Mesendoderm (in vitro differentiated cells): ENCODE data around the gene ACP6.
"Not testable (repeated sequence)": the region's sequence is repeated elsewhere in the genome, so short reads cannot be mapped to it uniquely, and the experiment has no call there.

Source experiments
- DNase-seq: peaks from one replicate; pipeline ENCODE4 v3.0.0; 2013
- H2AK5ac ChIP-seq: 2 replicates; pipeline ENCODE4 v1.6.1; 2013; ENCODE audit warnings: low read length, inconsistent platforms
- H2BK120ac ChIP-seq: 2 replicates; pipeline ENCODE4 v1.6.1; 2013; ENCODE audit warnings: low read depth, mild to moderate bottlenecking, low read length, moderate library complexity, mixed read lengths
- H2BK15ac ChIP-seq: replicated peaks from 2 replicates; pipeline ENCODE4 v1.6.1; 2013; ENCODE audit warnings: low read depth, mild to moderate bottlenecking, moderate library complexity
- H2BK5ac ChIP-seq: 2 replicates; pipeline ENCODE4 v1.6.1; 2013; ENCODE audit warnings: low read length, inconsistent platforms
- H3K18ac ChIP-seq: 2 replicates; pipeline ENCODE4 v1.6.1; 2013; ENCODE audit warnings: mild to moderate bottlenecking, low read length, mixed read lengths
- H3K23ac ChIP-seq: one replicate; pipeline ENCODE4 v1.6.1; 2013; ENCODE audit warnings: low read length
- H3K27ac ChIP-seq: 2 replicates; pipeline ENCODE4 v1.5.1; 2013; ENCODE audit warnings: low read depth, mild to moderate bottlenecking, inconsistent platforms, low read length, moderate library complexity
- H3K27me3 ChIP-seq: 2 replicates; pipeline ENCODE4 v1.6.1; 2013; ENCODE audit warnings: low read length, control low read depth, mild to moderate bottlenecking, inconsistent platforms; ENCODE audit not compliant: insufficient read depth, poor library complexity
- H3K36me3 ChIP-seq: 2 replicates; pipeline ENCODE4 v1.6.1; 2013; ENCODE audit warnings: low read length, inconsistent platforms; ENCODE audit not compliant: control insufficient read depth, insufficient read depth
- H3K4ac ChIP-seq: one replicate; pipeline ENCODE4 v1.6.1; 2013; ENCODE audit warnings: low read depth, mild to moderate bottlenecking, low read length, moderate library complexity
- H3K4me1 ChIP-seq: 2 replicates; pipeline ENCODE4 v1.6.1; 2013; ENCODE audit warnings: low read depth, low read length, inconsistent platforms; ENCODE audit not compliant: control insufficient read depth
- H3K4me2 ChIP-seq: 2 replicates; pipeline ENCODE4 v1.6.1; 2013; ENCODE audit warnings: low read length
- H3K4me3 ChIP-seq: 2 replicates; pipeline ENCODE4 v1.5.1; 2013; ENCODE audit warnings: mild to moderate bottlenecking, low read length
- H3K56ac ChIP-seq: one replicate; pipeline ENCODE4 v1.6.1; 2013; ENCODE audit warnings: low read length
- H3K79me1 ChIP-seq: 2 replicates; pipeline ENCODE4 v1.6.1; 2013; ENCODE audit warnings: low read length, inconsistent platforms
- H3K79me2 ChIP-seq: 2 replicates; pipeline ENCODE4 v1.6.1; 2013; ENCODE audit warnings: mild to moderate bottlenecking, low read length; ENCODE audit not compliant: control insufficient read depth, insufficient read depth
- H3K9ac ChIP-seq: 2 replicates; pipeline ENCODE4 v1.6.1; 2013; ENCODE audit warnings: low read length, inconsistent platforms
- H4K5ac ChIP-seq: one replicate; pipeline ENCODE4 v1.6.1; 2013; ENCODE audit warnings: low read length
- H4K8ac ChIP-seq: one replicate; pipeline ENCODE4 v1.6.1; 2013; ENCODE audit warnings: low read depth, mild to moderate bottlenecking, control low read depth, low read length, moderate library complexity
- WGBS: extraction: QIAGEN DNeasy Blood & Tissue Kit; methylation state at CpG from one replicate; pipeline ENCODE4 v1.1.7; 2013; ENCODE audit warnings: low lambda C conversion rate, missing lambda C conversion rate; ENCODE audit not compliant: insufficient coverage; ENCODE audit errors: extremely low coverage; 5-methylcytosine and 5-hydroxymethylcytosine counted together

Gene ACP6

DNA sequence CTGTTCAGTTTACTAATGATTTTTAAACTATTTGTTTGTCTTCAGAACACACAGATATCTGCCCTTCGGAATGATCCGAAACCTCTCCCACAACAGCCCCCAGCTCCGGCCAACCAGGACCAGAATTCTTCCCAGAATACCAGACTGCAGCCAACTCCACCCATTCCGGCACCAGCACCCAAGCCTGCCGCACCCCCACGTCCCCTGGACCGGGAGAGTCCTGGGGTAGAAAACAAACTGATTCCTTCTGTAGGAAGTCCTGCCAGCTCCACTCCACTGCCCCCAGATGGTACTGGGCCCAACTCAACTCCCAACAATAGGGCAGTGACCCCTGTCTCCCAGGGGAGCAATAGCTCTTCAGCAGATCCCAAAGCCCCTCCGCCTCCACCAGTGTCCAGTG, 51.6 kb downstream of the ACP6 start:
- Histone ChIP-seq H4K5ac (no peak overlapping the region), H3K27me3 (no peaks in the 10 kb centered on the region), H2AK5ac (no peak overlapping the region), H3K4me2 (no peak overlapping the region), H3K56ac (no peak overlapping the region), H3K4ac (no peak overlapping the region), H3K36me3 (peaks cover 18% of the 10 kb centered on the region), H2BK15ac (no peak overlapping the region), H2BK120ac (no peak overlapping the region), H4K8ac (no peak overlapping the region), H3K79me1 (no peaks in the 10 kb centered on the region), H3K9ac (no peak overlapping the region), H3K4me1 (no peaks in the 10 kb centered on the region), H3K4me3 (no peak overlapping the region), H3K18ac (no peak overlapping the region), H3K79me2 (no peaks in the 10 kb centered on the region), H3K27ac (no peak overlapping the region), H2BK5ac (no peak overlapping the region), H3K23ac (no peak overlapping the region)
- no peak for DNase-seq
- no CpG with 5 or more reads among the region's 8 CpGs for WGBS

DNA sequence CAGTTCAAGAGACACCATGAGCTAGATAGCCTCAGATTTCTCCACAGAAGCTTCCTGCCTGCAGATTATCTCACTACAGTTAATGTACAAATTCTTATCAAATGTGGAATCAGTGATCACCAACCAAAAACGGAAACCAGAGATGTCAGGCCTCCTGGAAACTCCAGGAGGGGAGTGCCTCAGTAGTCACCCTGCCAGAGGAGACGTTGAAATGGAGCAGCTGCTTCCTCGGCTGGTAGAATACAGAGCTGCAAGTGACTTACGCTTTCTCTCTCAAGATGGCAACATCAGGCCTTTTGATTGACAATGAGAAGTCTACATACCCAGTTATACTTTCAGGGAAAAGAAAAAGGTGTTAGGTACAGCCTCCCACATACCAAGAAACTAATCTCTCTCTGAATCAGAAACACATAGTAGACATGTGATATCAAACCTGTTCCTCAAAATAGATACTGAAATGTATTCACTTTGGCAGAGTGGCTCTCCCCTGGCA, 52.2 kb downstream of the ACP6 start:
- DNase-seq = no peak
- Histone ChIP-seq H4K5ac (no peak overlapping the region), H3K23ac (no peak overlapping the region), H2BK15ac (no peak overlapping the region), H3K18ac (no peak overlapping the region), H3K4me2 (no peak overlapping the region), H3K79me1 (no peaks in the 10 kb centered on the region), H2AK5ac (no peak overlapping the region), H3K4me3 (no peak overlapping the region), H2BK120ac (no peak overlapping the region), H3K9ac (no peak overlapping the region), H3K27ac (no peak overlapping the region), H3K4ac (no peak overlapping the region), H3K79me2 (no peaks in the 10 kb centered on the region), H3K27me3 (no peaks in the 10 kb centered on the region), H3K36me3 (peaks cover 18% of the 10 kb centered on the region), H3K4me1 (no peaks in the 10 kb centered on the region), H2BK5ac (no peak overlapping the region), H3K56ac (no peak overlapping the region), H4K8ac (no peak overlapping the region)
- WGBS = no CpG with 5 or more reads among the region's 4 CpGs

DNA sequence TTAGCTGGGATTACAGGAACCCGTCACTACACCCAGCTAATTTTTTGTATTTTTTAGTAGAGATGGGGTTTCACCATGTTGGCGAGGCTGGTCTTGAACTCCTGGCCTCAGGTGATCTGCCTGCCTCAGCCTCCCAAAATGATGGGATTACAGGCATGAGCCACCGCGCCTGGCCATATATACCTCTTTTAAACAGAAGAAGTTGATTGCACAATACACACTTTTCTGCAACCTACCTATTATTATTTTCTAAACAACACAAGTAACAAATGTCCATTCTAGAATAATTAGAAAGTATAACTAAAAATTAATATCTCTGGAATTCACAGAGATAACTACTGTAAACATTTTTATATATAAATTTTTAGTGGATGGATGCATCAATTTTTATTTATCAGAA, 55.4 kb downstream of the ACP6 start:
- not testable (repeated sequence) for H3K4me2 ChIP-seq, H3K4ac ChIP-seq, H3K23ac ChIP-seq, H2BK120ac ChIP-seq, H3K56ac ChIP-seq, H2BK15ac ChIP-seq, H4K5ac ChIP-seq, H2AK5ac ChIP-seq, H3K4me3 ChIP-seq, H3K27ac ChIP-seq, H2BK5ac ChIP-seq, H3K4me1 ChIP-seq, H4K8ac ChIP-seq, H3K79me2 ChIP-seq, DNase-seq, H3K9ac ChIP-seq, H3K18ac ChIP-seq, H3K27me3 ChIP-seq, H3K79me1 ChIP-seq
- WGBS = no CpG with 5 or more reads among the region's 4 CpGs
- peaks cover 11% of the 10 kb centered on the region for H3K36me3 ChIP-seq

DNA sequence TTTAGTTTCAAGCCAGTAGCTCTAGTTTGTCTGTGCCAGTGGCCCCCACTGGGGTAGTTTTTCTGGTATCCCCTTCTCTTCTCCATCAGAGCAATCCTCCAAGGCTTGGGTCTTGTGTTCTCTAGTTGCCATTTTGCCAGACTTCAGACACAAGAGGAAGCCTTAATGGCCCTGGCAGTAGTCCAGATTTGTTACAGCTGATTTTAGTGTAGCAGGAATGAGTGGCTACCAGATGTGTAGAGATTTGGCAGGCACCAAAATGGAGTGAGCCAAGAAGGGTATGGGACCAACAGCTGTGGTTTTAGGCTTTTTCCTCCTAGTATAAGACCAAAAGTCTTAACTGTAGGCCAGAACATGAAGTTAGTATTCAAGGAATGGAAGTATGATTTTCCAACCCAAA, 56.8 kb downstream of the ACP6 start:
- H2BK15ac ChIP-seq = no peak overlapping the region
- H3K4me2 ChIP-seq = no peak overlapping the region
- no peak overlapping the region for H3K4me3 ChIP-seq
- H3K27ac ChIP-seq = no peak overlapping the region
- H3K18ac ChIP-seq = no peak overlapping the region
- H3K4ac ChIP-seq = no peak overlapping the region
- H2BK120ac ChIP-seq = no peak overlapping the region
- H3K27me3 ChIP-seq = no peaks in the 10 kb centered on the region
- no peak overlapping the region for H2AK5ac ChIP-seq
- H3K9ac ChIP-seq = no peak overlapping the region
- H3K56ac ChIP-seq = no peak overlapping the region
- DNase-seq = no peak
- H2BK5ac ChIP-seq = no peak overlapping the region
- no peaks in the 10 kb centered on the region for H3K79me1 ChIP-seq
- H4K8ac ChIP-seq = no peak overlapping the region
- H3K23ac ChIP-seq = no peak overlapping the region
- H4K5ac ChIP-seq = no peak overlapping the region
- H3K36me3 ChIP-seq = peaks cover 6% of the 10 kb centered on the region
- no peaks in the 10 kb centered on the region for H3K4me1 ChIP-seq
- H3K79me2 ChIP-seq = no peaks in the 10 kb centered on the region

DNA sequence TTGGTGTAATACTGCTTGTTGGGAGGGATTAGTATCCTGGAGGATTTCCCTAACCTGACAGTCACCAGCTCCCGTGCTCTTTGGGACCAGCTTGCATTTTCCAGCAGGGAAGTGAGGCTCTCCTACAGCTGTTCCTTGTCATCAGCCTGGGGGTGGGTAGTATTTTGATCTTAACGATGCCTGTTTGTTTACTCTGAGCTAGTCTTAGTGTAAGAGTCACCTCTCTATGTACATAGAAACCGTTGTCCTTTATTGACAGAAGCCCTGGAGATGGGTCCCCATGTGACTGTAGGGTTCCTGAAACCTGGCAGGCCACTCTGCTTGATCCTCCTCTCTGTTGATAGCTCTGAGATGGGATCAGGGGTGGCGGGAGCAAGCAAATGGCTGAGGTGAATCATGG, 58.0 kb downstream of the ACP6 start:
- no peak overlapping the region for H2BK120ac ChIP-seq
- no peak overlapping the region for H4K5ac ChIP-seq
- H3K36me3 ChIP-seq = peaks cover 3% of the 10 kb centered on the region
- no peak overlapping the region for H4K8ac ChIP-seq
- H3K4ac ChIP-seq = no peak overlapping the region
- no peaks in the 10 kb centered on the region for H3K79me1 ChIP-seq
- H3K4me1 ChIP-seq = no peaks in the 10 kb centered on the region
- H3K27me3 ChIP-seq = no peaks in the 10 kb centered on the region
- no CpG with 5 or more reads among the region's 4 CpGs for WGBS
- DNase-seq = peak; percentile 19
- no peak overlapping the region for H3K23ac ChIP-seq
- no peak overlapping the region for H3K4me3 ChIP-seq
- H2BK5ac ChIP-seq = no peak overlapping the region
- H3K4me2 ChIP-seq = no peak overlapping the region
- no peak overlapping the region for H3K18ac ChIP-seq
- no peak overlapping the region for H3K27ac ChIP-seq
- H2BK15ac ChIP-seq = no peak overlapping the region
- H3K79me2 ChIP-seq = no peaks in the 10 kb centered on the region
- no peak overlapping the region for H2AK5ac ChIP-seq
- no peak overlapping the region for H3K56ac ChIP-seq
- no peak overlapping the region for H3K9ac ChIP-seq

DNA sequence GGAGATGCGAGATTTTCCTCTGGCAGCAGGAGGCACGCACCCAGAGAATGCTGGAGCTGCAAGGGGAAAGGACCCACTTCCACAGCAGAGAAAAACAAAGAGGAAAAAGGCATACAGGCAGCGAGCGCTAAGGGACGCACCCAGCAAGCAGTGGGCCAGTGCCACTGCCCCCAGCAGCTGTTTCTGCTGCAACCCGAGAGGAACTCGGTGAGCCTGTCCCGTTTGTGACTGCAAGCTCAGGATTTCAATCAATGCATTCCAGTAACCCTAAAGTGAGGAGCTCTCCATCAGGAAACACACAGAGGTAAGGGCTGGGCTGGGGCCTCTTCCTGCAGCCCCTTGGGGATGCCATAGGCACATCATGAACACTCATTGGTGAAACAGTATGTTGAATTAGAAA, 58.7 kb downstream of the ACP6 start:
- Histone ChIP-seq H3K79me1 (no peaks in the 10 kb centered on the region), H3K36me3 (peaks cover 3% of the 10 kb centered on the region), H3K23ac (no peak overlapping the region), H4K8ac (no peak overlapping the region), H2BK120ac (no peak overlapping the region), H3K9ac (no peak overlapping the region), H3K27ac (no peak overlapping the region), H3K79me2 (no peaks in the 10 kb centered on the region), H4K5ac (no peak overlapping the region), H3K4me3 (no peak overlapping the region), H2BK5ac (no peak overlapping the region), H3K18ac (no peak overlapping the region), H3K4ac (no peak overlapping the region), H2AK5ac (no peak overlapping the region), H3K4me2 (no peak overlapping the region), H3K56ac (no peak overlapping the region), H3K4me1 (no peaks in the 10 kb centered on the region), H3K27me3 (no peaks in the 10 kb centered on the region), H2BK15ac (no peak overlapping the region)
- WGBS = no CpG with 5 or more reads among the region's 8 CpGs
- peak; percentile 18 for DNase-seq
